Naive thymus-derived CD4-positive, alpha-beta T cell (primary cell): ENCODE results near the gene BAMBI. TPM values are rescaled to one million over a fixed set of nuclear protein-coding genes. Genes with fewer than 3 reads are reported as not detected.

Source experiments
- ATAC-seq: fragments of 150-1000 bp; cut with Tn5 transposase; 2 replicates; pipeline ENCODE4 v1.10.0; 2021; ENCODE audit warnings: mild to moderate bottlenecking, moderate library complexity
- CTCF ChIA-PET: fragments of 350-600 bp; sonication (Branson Sonifier 250); formaldehyde crosslinking; loops from one replicate; lab custom pipeline; 2021; ENCODE audit warnings: antibody characterized with exemption; lab: Charles Lee
- POLR2A ChIA-PET: fragments of 350-600 bp; sonication (Branson Sonifier 250); formaldehyde crosslinking; loops from one replicate; lab custom pipeline; 2021; ENCODE audit warnings: antibody characterized with exemption, inconsistent platforms; lab: Charles Lee
- DNase-seq, 9 donors: peaks; one replicate each; pipeline versions ENCODE4 v3.0.0 to v3.0.0-alpha.2; 2020 to 2022; ENCODE audit warnings: mixed read lengths in 1 of 9
- H3K27ac ChIP-seq: one replicate; pipeline ENCODE4 v1.7.0; 2013; ENCODE audit warnings: mild to moderate bottlenecking, low read depth, low read length, moderate library complexity
- H3K27me3 ChIP-seq, 2 donors: one replicate each; pipeline ENCODE4 v1.7.0; 2013; ENCODE audit warnings: low read length in 2 of 2, mild to moderate bottlenecking in 2 of 2, moderate library complexity in 2 of 2; ENCODE audit not compliant: control insufficient read depth in 2 of 2, insufficient read depth in 2 of 2
- H3K36me3 ChIP-seq, 3 experiments: 1 replicate in 2 of 3; 2 replicates in 1 of 3; pipeline ENCODE4 v1.7.0; 2013; ENCODE audit warnings: low read length in 3 of 3, mild to moderate bottlenecking in 3 of 3, moderate library complexity in 1 of 3; ENCODE audit not compliant: insufficient read depth in 3 of 3, control insufficient read depth in 2 of 3
- H3K4me1 ChIP-seq, 2 donors: one replicate each; pipeline ENCODE4 v1.7.0; 2013; ENCODE audit warnings: low read length in 2 of 2, mild to moderate bottlenecking in 2 of 2, moderate library complexity in 1 of 2; ENCODE audit not compliant: control insufficient read depth in 2 of 2, insufficient read depth in 2 of 2
- H3K4me3 ChIP-seq: 2 replicates; pipeline ENCODE4 v1.7.0; 2013; ENCODE audit warnings: mild to moderate bottlenecking, low read length
- H3K9me3 ChIP-seq, 3 experiments: 1 replicate in 2 of 3; 2 replicates in 1 of 3; pipeline ENCODE4 v1.7.0; 2013; ENCODE audit warnings: low read length in 3 of 3; ENCODE audit not compliant: control insufficient read depth in 2 of 3
- H3K27ac Mint-ChIP-seq, 9 donors: one replicate each; pipeline ENCODE4 v1.8.0; 2020 to 2022; ENCODE audit warnings: mixed read lengths in 9 of 9, mild to moderate bottlenecking in 8 of 9, moderate library complexity in 5 of 9, inconsistent platforms in 2 of 9
- H3K27me3 Mint-ChIP-seq, 5 donors: one replicate each; pipeline ENCODE4 v1.8.0; 2021 to 2022; ENCODE audit warnings: mixed read lengths in 5 of 5, mild to moderate bottlenecking in 1 of 5
- H3K36me3 Mint-ChIP-seq, 5 donors: one replicate each; pipeline ENCODE4 v1.8.0; 2020 to 2022; ENCODE audit warnings: mixed read lengths in 5 of 5, mild to moderate bottlenecking in 3 of 5, inconsistent platforms in 1 of 5
- H3K4me1 Mint-ChIP-seq, 7 donors: one replicate each; pipeline ENCODE4 v1.8.0; 2020 to 2022; ENCODE audit warnings: mixed read lengths in 7 of 7, mild to moderate bottlenecking in 3 of 7, inconsistent platforms in 1 of 7
- H3K4me3 Mint-ChIP-seq, 10 donors: one replicate each; pipeline ENCODE4 v1.8.0; 2020 to 2022; ENCODE audit warnings: mild to moderate bottlenecking in 10 of 10, mixed read lengths in 10 of 10, moderate library complexity in 6 of 10, inconsistent platforms in 2 of 10
- H3K9me3 Mint-ChIP-seq, 11 donors: one replicate each; pipeline ENCODE4 v1.8.0; 2020 to 2022; ENCODE audit warnings: mixed read lengths in 11 of 11, mild to moderate bottlenecking in 4 of 11, inconsistent platforms in 1 of 11, moderate library complexity in 1 of 11
- intact Hi-C, 2 donors: fragments of 100-400 bp; cut with micrococcal nuclease; formaldehyde crosslinking; loops; one replicate each; pipeline ENCODE4 v1.15.1; 2023
- polyA plus RNA-seq, 2 donors: library from polyadenylated mRNA; unstranded; fragments of 300-500 nt; fragmentation: Illumina TruSeq; gene quantifications; one replicate each; pipeline ENCODE4 v1.2.3, GENCODE V29; 2021
- total RNA-seq, 6 experiments: library from RNA in 5 of 6; stranded (reverse) in 5 of 6; gene quantifications; 1 replicate in 5 of 6; 2 replicates in 1 of 6; pipeline ENCODE4 v1.2.3 and lab custom pipeline; 2021 to 2026

The BAMBI gene
- total and polyA plus RNA-seq, 7 experiments from 2014 or later, result 0.12 to 1.6 (median 0.80) TPM; not detected in 3

DNA sequence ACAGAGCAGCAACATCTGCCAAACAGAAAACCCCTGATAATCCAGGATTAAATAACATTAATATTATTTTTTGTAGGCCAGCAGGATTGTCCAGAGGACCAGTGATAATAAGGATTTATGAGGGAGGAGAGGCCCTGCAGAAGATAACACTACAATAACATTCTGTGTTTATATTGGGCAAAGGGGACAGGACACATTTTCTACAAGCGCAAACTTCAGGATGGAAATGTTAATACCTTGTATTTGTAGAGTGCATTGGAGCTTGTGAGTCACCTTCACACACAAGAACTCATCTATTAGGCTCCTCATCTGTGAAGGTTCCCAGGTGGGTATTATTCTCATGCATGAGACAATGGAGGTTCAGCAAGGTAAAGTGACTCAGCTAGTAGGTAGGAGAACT is 51.0 kb downstream of the BAMBI start:
- H3K4me1 ChIP-seq, result no peaks in the 10 kb centered on the region
- no peak overlapping the region for H3K4me3 ChIP-seq
- no peaks in the 10 kb centered on the region for H3K9me3 ChIP-seq
- H3K27ac ChIP-seq, result no peak overlapping the region
- H3K36me3 Mint-ChIP-seq, result peaks cover 0 to 4% (median 0%) of the 10 kb centered on the region in 5 donors
- ATAC-seq (no peak), DNase-seq (no peak)
- no peak overlapping the region for H3K27ac Mint-ChIP-seq
- no peaks in the 10 kb centered on the region for H3K27me3 ChIP-seq
- H3K4me3 Mint-ChIP-seq, result no peak overlapping the region
- H3K27me3 Mint-ChIP-seq, result peaks cover 11 to 50% (median 34%) of the 10 kb centered on the region in 5 donors
- H3K9me3 Mint-ChIP-seq, result peaks cover 0 to 10% (median 0%) of the 10 kb centered on the region in 11 donors
- H3K4me1 Mint-ChIP-seq, result peaks cover 0 to 6% (median 2%) of the 10 kb centered on the region in 7 donors
- POLR2A ChIA-PET, result no interaction called here
- CTCF ChIA-PET, result no interaction called here
- H3K36me3 ChIP-seq, result no peaks in the 10 kb centered on the region
- intact Hi-C loops, result no loop called here

DNA sequence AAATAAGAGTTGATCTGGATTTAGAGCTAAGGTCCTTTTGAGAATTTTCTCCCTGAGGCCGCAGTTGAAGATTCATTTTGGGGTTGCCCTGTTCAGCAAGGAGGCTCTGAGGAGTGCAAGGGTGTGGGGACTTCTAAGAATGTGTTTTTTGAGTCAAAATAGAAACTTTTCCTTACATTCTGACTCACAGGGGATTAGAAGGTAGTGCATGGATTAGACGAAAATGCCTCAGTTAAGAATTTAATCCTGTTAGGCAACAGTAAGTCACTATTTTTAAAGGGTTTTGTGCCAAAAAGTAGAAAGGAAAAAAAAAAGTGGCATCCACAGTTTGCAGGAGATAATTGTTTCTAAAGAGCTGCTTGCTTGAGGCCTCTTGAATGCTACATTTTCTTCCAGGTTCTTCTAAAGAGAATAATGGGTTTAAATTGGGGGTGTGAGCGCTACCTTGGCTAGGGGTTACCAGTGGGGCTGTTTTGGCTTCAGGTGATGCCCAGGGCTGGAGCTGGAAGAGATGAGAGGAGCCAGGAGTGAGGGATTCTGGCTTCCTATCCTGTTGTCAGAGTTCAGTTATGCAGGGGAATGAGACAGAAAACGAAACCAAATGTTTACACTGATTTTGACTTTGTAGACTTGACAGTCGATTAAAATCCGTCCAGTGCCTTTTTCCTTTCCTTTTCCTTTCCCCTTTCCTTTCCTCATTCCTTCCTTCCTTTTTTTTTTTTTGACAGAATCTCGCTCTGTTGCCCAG is 52.9 kb downstream of the BAMBI start:
- Histone ChIP-seq H3K4me1 (no peaks in the 10 kb centered on the region), H3K27me3 (no peaks in the 10 kb centered on the region), H3K4me3 (no peak overlapping the region), H3K9me3 (no peaks in the 10 kb centered on the region), H3K27ac (no peak overlapping the region), H3K36me3 (no peaks in the 10 kb centered on the region)
- H3K36me3 Mint-ChIP-seq, result peaks cover 0 to 4% (median 0%) of the 10 kb centered on the region in 5 donors
- peaks cover 0 to 33% (median 23%) of the 10 kb centered on the region in 5 donors for H3K27me3 Mint-ChIP-seq
- H3K27ac Mint-ChIP-seq, result no peak overlapping the region
- H3K9me3 Mint-ChIP-seq, result peaks cover 0 to 17% (median 4%) of the 10 kb centered on the region in 11 donors
- DNase-seq (no peak), ATAC-seq (no peak)
- ChIA-PET POLR2A (no interaction called here), CTCF (no interaction called here)
- intact Hi-C loops, result no loop called here
- H3K4me3 Mint-ChIP-seq, result peak overlapping the region in 3 of 10 donors; percentile 32 to 41 (median 35)
- H3K4me1 Mint-ChIP-seq, result peaks cover 0 to 6% (median 2%) of the 10 kb centered on the region in 7 donors

DNA sequence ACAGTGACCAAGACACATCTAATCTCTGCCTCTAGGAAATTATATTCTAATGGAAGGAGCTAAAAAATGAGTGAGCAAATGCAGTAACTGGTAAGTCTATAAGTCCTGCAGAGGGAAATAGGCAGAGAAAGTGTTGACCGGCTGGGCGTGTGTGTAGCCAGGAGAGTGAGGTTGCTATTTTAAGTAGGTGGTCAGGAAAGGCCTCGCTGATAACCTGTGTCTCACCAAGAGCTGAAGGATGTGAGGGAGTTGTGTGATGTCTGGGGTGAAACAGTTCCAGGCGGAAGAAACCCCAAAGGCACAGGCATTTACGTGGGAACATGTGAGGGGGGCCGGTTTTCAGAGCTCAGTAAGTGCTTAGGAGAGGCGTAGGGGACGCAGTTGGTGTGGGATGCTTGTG is 54.8 kb downstream of the BAMBI start:
- Histone ChIP-seq H3K27me3 (no peaks in the 10 kb centered on the region), H3K4me1 (no peaks in the 10 kb centered on the region), H3K36me3 (no peaks in the 10 kb centered on the region), H3K9me3 (no peaks in the 10 kb centered on the region), H3K4me3 (no peak overlapping the region), H3K27ac (no peak overlapping the region)
- peaks cover 0 to 38% (median 14%) of the 10 kb centered on the region in 5 donors for H3K27me3 Mint-ChIP-seq
- no peak overlapping the region for H3K27ac Mint-ChIP-seq
- ATAC-seq (no peak), DNase-seq (no peak)
- ChIA-PET CTCF (no interaction called here), POLR2A (no interaction called here)
- H3K36me3 Mint-ChIP-seq, result peaks cover 0 to 4% (median 0%) of the 10 kb centered on the region in 5 donors
- H3K4me3 Mint-ChIP-seq, result no peak overlapping the region
- peaks cover 0 to 17% (median 4%) of the 10 kb centered on the region in 11 donors for H3K9me3 Mint-ChIP-seq
- intact Hi-C loops, result no loop called here
- peaks cover 0 to 6% (median 2%) of the 10 kb centered on the region in 7 donors for H3K4me1 Mint-ChIP-seq

Other genes starting within 250 kb of the BAMBI start
- 100 to 1,000 TPM; 143 to 184 (median 179) TPM for gene WAC, start 144.4 kb upstream of the BAMBI start, total RNA-seq
- gene WAC, start 144.4 kb upstream of the BAMBI start, polyA plus RNA-seq, result 100 to 1,000 TPM in 1 of 2 donors, 10 to 100 TPM in 1; 86.0 to 115 TPM